Stimulated activated CD8-positive, alpha-beta memory T cell treated with anti-CD3 and anti-CD28 coated beads, Interleukin-15, amount 100 ng/mL, for 4 hours (primary cell): ENCODE results near the gene PLA2G4A.

Experiments
- DNase-seq, 2 donors: peaks; one replicate each; pipeline ENCODE4 v3.0.0-alpha.2; 2020; ENCODE audit warnings: low read depth in 2 of 2

Gene PLA2G4A

GRCh38 chr1:186828611-186829454 is at the start of gene PLA2G4A:
Gene PLA2G4A, plus strand, starts transcription at chr1:186828949. Its CDS starts 25,406 bp downstream, at chr1:186854355.
- no peak for DNase-seq

GRCh38 chr1:186780076-186780475 is 48.7 kb upstream of the PLA2G4A start:
- no peak for DNase-seq

- no peak for DNase-seq
Measured at GRCh38 chr1:186781730-186782129, 47.0 kb upstream of the PLA2G4A start.

GRCh38 chr1:186782791-186783190 is 46.0 kb upstream of the PLA2G4A start:
- DNase-seq = no peak

GRCh38 chr1:186783193-186783592 is 45.6 kb upstream of the PLA2G4A start:
- no peak for DNase-seq

GRCh38 chr1:186785503-186785902 is 43.2 kb upstream of the PLA2G4A start:
- DNase-seq = no peak

- DNase-seq = no peak
Measured at GRCh38 chr1:186790101-186790500, 38.6 kb upstream of the PLA2G4A start.

GRCh38 chr1:186792870-186793581 is 35.7 kb upstream of the PLA2G4A start:
- DNase-seq = no peak

- no peak for DNase-seq
Measured at GRCh38 chr1:186793582-186793927, 35.2 kb upstream of the PLA2G4A start.

GRCh38 chr1:186798960-186799688 is 29.6 kb upstream of the PLA2G4A start:
- DNase-seq = no peak

- DNase-seq = no peak
Measured at GRCh38 chr1:186799689-186800054, 29.1 kb upstream of the PLA2G4A start.

GRCh38 chr1:186802388-186802787 is 26.4 kb upstream of the PLA2G4A start:
- DNase-seq = no peak

GRCh38 chr1:186804679-186805078 is 24.1 kb upstream of the PLA2G4A start:
- no peak for DNase-seq

- no peak for DNase-seq
Measured at GRCh38 chr1:186806477-186806876, 22.3 kb upstream of the PLA2G4A start.

- no peak for DNase-seq
Measured at GRCh38 chr1:186807163-186807562, 21.6 kb upstream of the PLA2G4A start.

- DNase-seq = no peak
Measured at GRCh38 chr1:186811892-186812291, 16.9 kb upstream of the PLA2G4A start.

- no peak for DNase-seq
Measured at GRCh38 chr1:186812570-186812969, 16.2 kb upstream of the PLA2G4A start.

GRCh38 chr1:186813420-186813819 is 15.3 kb upstream of the PLA2G4A start:
- DNase-seq = no peak

- no peak for DNase-seq
Measured at GRCh38 chr1:186819126-186819525, 9.6 kb upstream of the PLA2G4A start.

GRCh38 chr1:186819563-186819962 is 9.2 kb upstream of the PLA2G4A start:
- DNase-seq = no peak

GRCh38 chr1:186829686-186830587 is 1.2 kb downstream of the PLA2G4A start:
- DNase-seq = no peak

GRCh38 chr1:186831168-186831567 is 2.4 kb downstream of the PLA2G4A start:
- no peak for DNase-seq
